ENCODE data around the gene LYG1. TPM values are rescaled to one million over a fixed set of nuclear protein-coding genes. Genes with fewer than 3 reads are reported as not detected.
"Not testable (repeated sequence)": the region's sequence is repeated elsewhere in the genome, so short reads cannot be mapped to it uniquely, and the experiment has no call there.

Gene LYG1
- 0.96 TPM in 1 of 2 replicates, not detected in the other for total RNA-seq (2014; rRNA removed; shearing (Covaris generic))

DNA sequence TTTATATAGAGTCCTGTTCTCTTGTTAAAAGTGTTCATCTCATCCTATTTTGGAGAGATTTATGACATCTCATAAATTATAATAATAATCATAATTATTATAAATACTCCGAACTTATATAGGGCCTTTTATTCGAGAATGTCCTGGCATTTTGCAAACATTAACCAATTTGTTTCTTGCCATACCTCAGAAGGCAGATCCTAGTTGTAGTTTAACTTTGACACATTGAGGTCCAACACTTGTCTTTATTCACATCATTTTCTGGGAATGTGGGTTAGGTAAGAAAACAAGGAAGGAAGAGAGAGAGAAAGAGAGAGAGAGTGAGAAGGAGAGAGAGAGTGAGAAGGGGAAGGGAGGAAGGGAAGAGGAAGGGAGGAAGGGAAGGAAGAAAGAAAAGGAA is at the start of gene LYG1:
Gene LYG1 (minus strand): TSS at position 101 of the 400 bp plus-strand sequence. CDS start 5,527 bp downstream, outside the sequence.
- not testable (repeated sequence) for DNase-seq (ENCODE audit: low read depth)

DNA sequence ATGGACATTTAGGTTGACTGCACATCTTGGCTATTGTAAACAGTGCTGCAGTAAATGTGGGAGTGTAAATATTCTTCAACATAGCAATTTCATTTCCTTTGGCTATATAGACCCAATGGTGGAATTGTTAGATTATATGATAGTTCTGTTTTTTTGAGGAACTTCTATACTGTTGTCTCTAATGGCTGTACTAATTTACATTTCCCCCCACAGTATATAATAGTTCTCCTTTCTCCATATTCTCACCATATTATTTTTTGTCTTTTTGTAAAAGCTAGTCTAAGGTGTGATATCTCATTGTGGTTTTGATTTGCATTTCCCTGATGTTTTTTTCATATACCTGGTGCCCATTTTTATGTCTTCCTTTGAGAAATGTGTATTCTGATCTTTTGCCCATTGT is 49.2 kb upstream of the LYG1 start:
- DNase-seq (ENCODE audit: low read depth): no peak

DNA sequence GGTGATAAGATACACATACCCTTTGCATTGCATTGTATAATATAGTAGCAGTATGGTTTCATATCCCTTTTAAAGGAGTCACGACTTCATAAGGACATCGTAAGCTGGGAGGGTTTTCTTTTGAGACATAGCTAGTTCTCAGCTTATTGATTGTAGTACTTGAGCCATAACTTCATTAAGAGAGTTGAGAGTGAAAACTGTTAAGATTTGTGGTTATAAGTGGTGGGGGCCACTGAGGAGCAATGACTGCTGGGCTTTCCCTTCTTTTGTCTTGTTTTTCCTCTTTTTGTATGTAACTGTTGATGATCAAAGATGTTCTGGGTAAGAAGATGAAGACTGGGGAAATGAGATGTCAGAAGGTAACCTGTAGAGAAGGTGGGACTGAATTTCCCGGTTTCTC is 47.2 kb upstream of the LYG1 start:
- no peak for DNase-seq (ENCODE audit: low read depth)

DNA sequence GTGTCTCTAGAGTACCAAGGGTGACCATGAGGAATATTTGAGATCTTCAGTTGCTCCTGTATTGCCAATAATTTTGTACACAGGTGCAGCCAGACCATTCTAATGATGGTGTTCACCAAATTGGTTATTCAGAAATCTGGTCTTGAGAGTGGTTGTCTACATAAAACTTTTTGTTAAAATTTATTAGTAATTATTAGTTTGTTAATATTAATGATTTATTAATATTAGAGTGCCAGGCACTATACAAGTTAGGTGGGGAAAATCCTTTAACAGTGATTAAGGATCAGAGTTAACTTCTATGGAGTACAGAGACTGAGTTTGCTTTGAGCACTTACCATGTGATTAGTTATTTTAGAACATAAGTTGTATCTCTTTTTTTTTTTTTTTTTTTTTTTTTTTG is 45.2 kb upstream of the LYG1 start:
- DNase-seq (ENCODE audit: low read depth): no peak

DNA sequence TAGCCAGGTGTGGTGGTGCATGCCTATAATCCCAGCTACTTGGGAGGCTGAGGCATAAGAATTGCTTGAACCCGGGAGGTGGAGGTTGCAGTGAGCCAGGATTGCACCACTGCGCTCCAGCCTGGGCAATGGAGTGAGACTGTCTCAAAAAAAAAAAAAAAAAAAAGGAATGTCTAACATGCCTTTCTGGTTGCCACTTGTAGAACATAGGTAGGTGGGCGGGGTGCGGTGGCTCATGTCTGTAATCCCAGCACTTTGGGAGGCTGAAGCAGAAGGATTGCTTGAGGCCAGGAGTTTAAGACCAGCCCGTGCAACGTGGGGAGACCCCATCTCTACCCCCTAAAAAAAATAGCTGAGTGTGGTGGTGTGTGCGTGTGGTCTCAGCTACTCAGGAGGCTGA is 44.4 kb upstream of the LYG1 start:
- not testable (repeated sequence) for DNase-seq (ENCODE audit: low read depth)

DNA sequence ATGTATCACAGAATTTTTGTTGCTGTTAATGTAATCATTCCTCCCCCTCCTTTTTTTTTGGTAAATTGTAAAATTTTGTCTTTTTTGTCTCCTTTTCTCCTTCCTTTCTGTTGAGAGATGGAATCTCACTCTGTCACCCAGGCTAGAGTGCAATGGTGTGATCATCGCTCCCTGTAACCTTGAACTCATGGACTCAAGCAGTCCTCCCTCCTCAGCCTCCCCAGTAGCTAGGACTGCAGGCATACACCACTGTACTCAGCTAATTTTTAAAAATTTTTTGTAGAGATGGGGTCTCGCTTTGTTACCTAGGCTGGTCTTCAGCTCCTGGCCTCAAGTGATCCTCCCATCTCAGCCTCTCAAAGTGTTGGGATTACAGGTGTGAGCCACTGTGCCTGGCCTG is 41.5 kb upstream of the LYG1 start:
- no peak for DNase-seq (ENCODE audit: low read depth)

DNA sequence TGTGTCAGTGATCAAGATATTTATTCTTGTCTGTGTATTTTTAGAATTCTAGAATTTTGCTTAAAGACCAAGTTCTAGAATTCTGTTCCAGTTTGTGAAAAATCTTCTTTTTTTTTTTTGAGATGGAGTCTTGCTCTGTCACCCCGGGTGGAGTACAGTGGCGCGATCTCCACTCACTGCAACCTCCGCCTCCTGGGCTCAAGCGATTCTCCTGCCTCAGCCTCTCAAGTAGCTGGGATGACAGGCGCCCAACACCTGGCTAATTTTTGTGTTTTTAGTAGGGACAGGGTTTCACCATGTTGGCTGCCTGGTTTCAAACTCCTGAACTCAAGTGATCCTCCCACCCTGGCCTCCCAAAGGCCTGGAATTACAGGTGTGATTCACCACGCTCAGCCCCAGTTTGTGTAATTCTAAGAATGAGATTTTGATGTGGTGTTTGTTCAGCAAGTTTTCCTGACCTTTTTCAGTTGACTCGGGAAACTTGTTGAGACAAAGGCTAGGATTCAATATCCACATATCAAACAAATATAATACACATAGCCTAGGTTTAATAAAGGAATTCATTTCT is 39.8 kb upstream of the LYG1 start:
- DNase-seq (ENCODE audit: low read depth): no peak

DNA sequence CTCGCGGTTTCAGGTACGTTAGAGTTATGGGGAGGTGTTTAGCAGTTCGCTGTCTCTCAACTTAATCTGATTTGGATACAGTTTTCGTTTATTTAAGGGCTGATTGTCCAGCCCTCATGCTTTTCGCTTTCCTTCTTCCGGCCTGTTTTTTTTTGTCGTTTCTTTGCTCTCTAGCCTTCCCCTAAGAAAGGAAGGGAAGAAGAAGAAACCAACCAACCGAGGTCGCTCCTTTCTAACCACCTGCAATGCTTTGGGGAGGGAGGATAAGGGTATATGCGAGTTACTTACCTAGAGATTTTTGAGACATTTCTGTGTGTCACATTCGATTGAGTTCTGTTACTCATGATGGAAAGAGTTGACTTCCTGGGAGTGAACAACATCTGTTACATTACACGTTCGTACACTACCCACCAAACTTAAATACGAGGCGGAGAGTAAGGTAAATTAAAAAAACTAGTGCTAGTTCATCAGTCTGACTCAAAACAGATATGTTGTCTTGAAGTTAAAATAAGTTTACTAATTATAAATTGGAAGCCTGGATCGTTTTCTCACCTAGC is 37.1 kb upstream of the LYG1 start:
- DNase-seq (ENCODE audit: low read depth): peak; percentile 24

DNA sequence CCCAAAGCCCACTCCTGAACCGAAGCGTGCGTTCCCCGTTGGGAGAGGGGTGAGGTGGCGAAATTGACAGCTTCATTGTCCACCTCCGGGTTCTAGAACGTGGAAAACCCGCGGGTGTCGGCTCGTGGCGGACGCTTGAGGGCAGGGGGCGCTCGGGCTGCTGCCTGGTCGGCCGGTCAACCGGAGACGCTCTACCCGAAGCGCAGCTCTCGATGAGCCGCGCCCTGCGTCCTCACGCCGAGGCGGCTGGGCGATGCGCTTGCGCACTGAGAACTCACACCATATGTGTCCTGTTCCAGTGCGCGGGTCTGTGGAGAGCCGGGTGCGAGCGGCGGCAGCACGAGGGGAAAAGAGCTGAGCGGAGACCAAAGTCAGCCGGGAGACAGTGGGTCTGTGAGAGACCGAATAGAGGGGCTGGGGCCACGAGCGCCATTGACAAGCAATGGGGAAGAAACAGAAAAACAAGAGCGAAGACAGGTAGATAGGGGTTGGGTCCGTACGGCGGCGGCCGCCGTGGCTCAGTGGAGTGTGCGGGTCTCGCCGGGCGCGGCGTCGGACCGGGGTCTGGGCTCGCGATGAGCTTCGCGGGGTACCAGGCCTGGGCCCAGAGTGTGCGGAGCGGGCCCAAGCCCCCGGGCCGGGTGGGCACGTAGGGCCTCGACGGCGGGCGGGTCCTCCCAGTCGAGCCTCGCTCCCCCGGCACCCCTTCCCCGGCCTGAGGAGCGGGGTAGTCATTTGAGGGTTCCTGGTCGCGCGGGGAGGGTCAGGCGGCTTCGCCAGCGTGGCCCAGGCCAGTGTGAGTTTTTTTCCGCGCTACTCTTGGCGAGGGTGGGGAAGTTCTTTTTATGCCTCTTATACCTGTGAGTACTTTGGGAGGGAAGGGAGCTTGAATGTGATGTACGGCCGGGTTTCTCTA is 36.4 kb upstream of the LYG1 start, which contains the start of gene EIF5B:
Gene EIF5B (plus strand): TSS at position 277 of the 916 bp plus-strand sequence. CDS start 166 bp downstream, at position 443.
- DNase-seq (ENCODE audit: low read depth): peak; percentile 95

DNA sequence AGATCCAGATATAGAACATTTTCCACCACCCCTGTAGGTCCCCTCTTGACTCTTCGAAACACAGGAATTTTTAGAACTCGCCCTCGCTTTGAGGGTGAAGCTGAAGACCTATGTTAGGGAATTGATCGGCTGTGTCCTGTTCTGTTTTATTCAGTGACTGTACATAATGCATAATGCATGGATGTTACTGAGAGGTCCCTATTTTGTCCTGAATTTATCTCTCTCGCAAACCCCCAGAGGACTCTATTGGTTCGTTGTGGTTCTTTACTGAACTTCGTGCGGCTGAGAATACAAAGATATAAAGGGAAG is 35.8 kb upstream of the LYG1 start:
- no peak for DNase-seq (ENCODE audit: low read depth)

DNA sequence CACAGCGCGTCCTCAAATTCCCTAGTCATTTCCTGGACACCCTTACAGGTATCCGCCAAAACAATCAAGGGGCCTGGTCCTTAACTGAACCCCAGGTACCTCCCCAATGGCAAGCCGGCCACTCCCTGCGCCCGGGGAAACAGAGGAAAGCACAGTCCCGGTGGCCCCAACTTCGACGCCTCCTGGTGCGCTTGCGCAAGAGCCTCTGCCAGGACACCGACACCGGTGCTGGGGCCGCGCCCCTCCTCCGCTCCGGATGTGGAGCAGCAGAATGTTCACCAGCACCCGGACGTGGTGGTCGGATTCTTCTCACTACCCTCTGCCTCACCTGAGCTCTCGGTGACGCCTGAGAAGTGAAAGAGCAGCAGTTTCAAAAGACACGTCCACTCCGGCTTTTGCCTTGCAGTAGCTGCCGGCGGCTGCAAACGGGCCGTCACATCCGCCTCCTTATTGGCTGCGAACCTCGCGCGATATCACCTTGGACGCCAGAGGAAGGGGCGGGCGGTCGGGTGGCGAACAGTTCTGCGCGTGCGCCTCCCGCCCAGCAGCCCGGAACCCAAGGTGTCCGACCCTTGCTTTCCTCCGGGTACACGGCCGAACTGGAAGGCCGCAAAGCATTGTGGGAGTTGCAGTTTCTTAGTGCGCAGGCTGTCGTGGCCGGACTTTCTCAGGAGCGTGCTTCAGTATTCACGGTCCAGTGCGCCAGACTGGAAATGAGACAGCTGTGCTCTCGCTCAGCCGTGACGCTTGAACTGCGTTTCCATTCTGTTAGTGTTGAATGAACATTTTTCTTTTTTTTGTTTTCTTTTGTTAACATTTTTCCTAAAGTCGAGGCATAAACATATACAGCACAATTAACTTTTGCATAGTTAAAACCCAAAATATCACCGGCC is 35.2 kb upstream of the LYG1 start, which contains the start of gene TXNDC9:
Gene TXNDC9 (minus strand): TSS at position 423 of the 893 bp plus-strand sequence. CDS start 3,123 bp downstream, outside the sequence.
- DNase-seq (ENCODE audit: low read depth): peak; percentile 99

DNA sequence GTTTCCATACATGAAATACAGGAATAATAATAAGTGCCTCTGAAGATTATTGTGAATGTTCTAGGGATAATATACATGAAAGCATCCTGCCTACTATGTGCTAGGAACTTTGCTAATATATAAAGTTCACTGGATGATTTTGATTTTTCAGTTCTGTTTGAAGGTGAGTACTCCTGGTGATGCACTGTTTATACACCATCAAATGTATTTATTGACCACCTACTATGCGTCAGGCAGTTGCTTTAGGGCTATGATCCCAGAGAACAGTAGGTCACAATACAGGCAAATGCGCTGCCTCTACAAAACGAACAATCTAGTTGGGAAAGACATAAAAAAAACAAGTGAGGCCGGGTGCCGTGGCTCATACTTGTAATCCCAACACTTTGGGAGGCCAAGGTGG is 24.4 kb upstream of the LYG1 start:
- DNase-seq (ENCODE audit: low read depth): no peak

DNA sequence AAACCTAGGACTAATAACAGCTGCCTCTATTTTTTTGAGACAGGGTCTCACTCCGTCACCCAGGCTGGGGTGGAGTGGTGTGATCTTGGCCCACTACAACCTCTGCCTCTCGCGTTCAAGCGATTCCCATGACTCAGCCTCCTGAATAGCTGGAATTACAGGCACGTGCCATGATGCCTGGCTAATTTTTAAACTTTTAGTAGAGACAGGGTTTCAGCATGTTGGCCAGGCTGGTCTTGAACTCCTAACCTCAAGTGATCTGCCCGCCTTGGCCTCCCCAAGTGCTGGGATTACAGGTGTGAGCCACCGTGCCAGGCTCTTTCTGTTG is 16.8 kb upstream of the LYG1 start:
- DNase-seq (ENCODE audit: low read depth): not testable (repeated sequence)

DNA sequence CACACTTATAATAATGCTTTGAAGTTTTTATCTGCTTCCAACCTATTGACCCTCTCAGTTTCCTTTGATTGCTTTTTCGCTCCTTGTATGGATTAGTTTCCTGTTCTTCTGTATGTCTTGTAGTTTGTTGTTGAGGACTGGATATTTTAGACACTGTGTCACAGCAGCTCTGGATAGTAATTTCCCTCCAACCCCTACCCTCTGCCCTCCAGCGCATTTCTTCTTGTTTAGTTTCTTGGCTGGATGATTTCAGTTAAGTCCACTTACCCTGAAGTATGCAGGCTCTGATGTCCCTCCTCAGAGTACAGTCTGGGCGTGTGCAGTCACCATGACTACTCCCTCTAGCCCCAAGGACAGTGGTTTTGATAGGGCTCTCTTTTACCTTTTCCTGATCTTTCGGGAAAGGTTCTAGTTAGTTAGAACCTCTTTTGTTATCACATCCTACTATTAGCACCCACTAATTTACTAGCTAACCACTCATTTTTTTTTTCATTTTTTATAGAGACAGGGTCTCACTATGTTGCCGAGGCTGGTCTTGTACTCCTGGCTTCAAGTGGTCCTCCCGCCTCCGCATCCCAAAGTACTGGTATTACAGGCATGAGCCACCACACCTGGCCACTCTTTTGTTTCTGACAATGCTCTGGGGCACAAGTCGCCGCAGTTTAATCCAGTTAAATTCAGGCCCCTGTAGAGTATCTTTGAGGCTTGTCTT is 16.3 kb upstream of the LYG1 start:
- no peak for DNase-seq (ENCODE audit: low read depth)

DNA sequence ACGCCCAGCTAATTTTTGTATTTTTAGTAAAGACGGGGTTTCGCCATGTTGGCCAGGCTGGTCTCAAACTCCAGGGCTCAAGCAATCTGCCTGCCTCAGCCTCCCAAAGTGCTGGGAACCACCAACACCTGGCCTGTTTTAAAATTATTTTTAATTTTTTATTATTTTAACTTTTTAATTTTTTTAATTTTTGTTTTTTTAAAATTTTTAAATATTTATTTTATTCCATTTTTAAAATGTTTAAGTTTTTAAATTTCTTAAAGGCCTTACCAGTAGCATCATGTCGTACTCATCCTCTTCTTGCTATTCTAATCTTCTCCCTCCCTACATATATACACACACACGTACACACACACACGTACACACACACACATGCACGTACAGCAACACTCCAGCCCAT is 1.4 kb downstream of the LYG1 start:
- DNase-seq (ENCODE audit: low read depth): no peak

DNA sequence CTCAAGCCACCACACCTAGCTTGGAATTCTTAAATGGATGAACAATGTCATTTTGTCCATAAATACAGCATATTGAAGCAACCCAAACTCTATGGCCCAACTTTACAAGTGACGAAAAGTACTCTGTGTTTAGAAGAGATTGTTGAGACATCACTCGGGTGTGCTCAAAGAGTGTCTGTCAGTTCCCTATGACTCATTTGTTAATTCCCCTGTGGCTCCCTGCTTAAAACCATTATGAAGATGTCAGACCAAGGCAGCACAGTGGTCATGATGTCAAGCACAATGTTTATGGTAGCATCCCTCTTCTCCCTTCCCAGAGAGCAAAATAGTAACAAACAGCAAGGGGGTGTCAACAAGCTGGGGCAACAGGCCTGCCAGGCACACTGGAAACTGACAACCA is 3.0 kb downstream of the LYG1 start:
- DNase-seq (ENCODE audit: low read depth): peak; percentile 9

DNA sequence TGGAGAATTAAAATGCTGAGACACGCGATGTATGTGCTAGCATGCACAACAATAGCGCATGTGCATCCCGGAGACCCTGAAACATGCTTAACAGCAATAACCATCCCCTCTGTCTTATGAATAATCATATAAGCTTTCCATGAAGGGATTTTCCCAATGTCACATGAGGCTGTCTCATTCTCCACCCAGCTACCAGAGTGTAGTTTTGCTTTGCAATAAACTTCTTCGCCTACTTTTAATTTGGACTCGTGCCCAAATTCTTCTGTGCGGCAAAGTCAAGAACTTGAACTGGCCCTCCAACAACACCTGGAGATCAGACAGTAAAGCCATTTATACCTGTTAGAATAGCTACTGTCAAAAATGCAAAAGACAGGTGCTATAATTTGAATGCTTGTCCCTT is 15.5 kb downstream of the LYG1 start:
- no peak for DNase-seq (ENCODE audit: low read depth)

DNA sequence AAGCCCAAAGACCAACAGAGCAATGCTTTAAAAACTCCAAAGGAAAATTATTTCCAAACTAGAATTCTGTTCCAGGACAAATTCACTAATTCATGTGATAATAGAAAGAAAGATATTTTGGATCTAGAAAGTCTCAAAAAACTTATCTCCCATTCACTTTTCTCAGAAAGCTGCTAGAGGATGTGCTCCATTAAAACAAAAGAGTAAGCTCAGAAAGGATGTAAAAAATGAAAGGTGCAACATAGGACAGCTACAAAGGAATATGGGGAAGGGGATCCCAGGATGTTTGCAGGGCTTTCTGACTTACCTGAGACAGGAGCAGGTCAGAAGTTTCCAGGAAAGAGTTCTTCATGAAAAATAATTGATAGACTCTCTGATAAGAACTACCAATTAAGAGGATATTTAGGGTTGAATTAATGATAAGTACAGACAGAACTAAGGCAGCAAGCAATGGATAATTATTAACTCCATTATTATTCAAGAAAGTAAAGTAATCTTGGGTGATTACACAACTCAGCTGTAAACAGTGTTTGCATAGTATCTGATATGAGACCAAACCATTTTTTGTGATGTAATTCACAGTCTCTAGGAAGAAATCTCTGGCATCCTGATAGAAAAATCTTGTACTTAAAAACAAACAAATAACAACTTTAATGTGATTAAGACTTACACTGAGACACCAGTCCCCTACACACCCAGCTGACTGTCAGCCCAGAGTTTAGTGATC is 20.9 kb downstream of the LYG1 start:
- DNase-seq (ENCODE audit: low read depth): no peak

DNA sequence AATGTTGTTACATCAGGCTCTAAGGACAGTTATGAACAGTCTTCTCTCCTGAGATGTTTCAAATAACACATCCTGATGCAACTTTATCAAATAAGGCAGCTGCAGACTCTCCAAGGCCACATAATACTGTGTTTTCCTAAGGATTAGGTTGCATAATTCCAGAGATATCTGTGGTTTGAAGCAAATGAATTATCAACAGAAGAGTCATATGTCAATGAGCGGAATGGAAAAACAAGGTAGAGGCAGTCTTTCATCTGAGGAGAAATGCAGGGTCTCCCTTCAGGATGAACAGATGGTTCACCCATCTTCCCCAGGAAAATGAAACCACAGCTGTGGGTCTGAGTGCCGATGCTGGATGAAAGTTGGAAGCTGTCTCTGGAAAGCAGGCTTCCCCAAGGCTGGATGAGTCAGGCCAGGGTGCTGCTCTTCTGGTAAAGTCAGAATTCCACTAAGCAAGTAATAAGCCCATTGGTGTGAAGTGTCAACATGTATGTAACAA is 22.2 kb downstream of the LYG1 start:
- DNase-seq (ENCODE audit: low read depth): peak; percentile 78

DNA sequence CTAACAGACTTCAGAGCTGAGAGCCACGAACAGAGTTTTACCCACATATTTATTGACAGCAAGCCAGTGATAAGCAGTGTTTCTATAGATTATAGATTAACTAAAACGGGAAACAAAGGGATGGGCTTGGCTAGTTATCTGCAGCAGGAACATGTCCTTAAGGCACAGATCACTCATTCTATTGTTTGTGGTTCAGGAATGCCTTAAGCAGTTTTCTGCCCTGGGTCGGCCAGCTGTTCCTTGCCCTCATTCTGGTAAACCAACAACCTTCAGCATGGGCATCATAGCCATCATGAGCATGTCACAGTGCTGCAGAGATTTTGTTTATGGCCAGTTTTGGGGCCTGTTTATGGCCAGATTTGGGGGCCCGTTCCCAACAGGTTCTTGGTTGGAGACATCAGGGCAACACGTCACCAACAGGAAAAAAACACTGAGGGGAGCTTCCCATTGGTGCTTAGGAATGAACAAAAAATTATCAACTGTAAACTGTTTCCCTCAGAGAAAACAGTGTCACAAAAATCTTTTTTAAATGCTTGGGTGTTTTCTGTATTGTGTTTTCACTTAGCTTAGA is 22.7 kb downstream of the LYG1 start:
- DNase-seq (ENCODE audit: low read depth): not testable (repeated sequence)

Measured in M059J (cell line).